ENCODE data around the gene MBTPS1. TPM values are rescaled to one million over a fixed set of nuclear protein-coding genes. Genes with fewer than 3 reads are reported as not detected.

Gene MBTPS1
- total RNA-seq, 2 donors from 2014 or later, result 36.6 to 42.0 TPM

Other genes starting within 250 kb of the MBTPS1 start
- gene MLYCD, start 217.8 kb downstream of the MBTPS1 start, total RNA-seq, result 1 to 10 TPM; 4.6 to 5.2 TPM
- gene OSGIN1, start 163.7 kb downstream of the MBTPS1 start, total RNA-seq, result 1 to 10 TPM in 1 of 2 donors, under 1 TPM in 1; 0.67 to 2.4 TPM
- gene NECAB2, start 148.7 kb downstream of the MBTPS1 start, total RNA-seq, result under 1 TPM in 1 of 2 donors, not detected in 1; 0.58 TPM
- not detected for gene SLC38A8, start 74.1 kb downstream of the MBTPS1 start, total RNA-seq
- gene HSDL1, start 28.2 kb upstream of the MBTPS1 start, total RNA-seq, result 10 to 100 TPM; 13.0 to 14.6 TPM
- under 1 TPM in 1 of 2 donors, not detected in 1; 0.19 TPM for gene DNAAF1, start 28.4 kb upstream of the MBTPS1 start, total RNA-seq
- gene TAF1C, start 70.1 kb upstream of the MBTPS1 start, total RNA-seq, result 10 to 100 TPM; 41.8 to 51.3 TPM
- gene ADAD2, start 74.2 kb upstream of the MBTPS1 start, total RNA-seq, result under 1 TPM in 1 of 2 donors, not detected in 1; 0.43 TPM
- not detected for gene KCNG4, start 123.1 kb upstream of the MBTPS1 start, total RNA-seq
- gene WFDC1, start 177.9 kb upstream of the MBTPS1 start, total RNA-seq, result not detected